SJCRH30 (cell line): ENCODE results near the gene NTHL1. TPM values are rescaled to one million over a fixed set of nuclear protein-coding genes. Genes with fewer than 3 reads are reported as not detected.

Source experiments
- DNase-seq, 2 experiments: peaks; one replicate each; pipeline ENCODE4 v3.0.0-alpha.2; 2015 to 2020
- H3K27ac ChIP-seq: fragments of 250-450 bp; sonication (Bioruptor Pico); 2 replicates; pipeline ENCODE4 v1.5.1; 2020; ENCODE audit warnings: mild to moderate bottlenecking, moderate library complexity
- H3K27me3 ChIP-seq: fragments of 250-450 bp; sonication (Bioruptor Pico); 2 replicates; pipeline ENCODE4 v1.5.1; 2020; ENCODE audit warnings: mild to moderate bottlenecking, moderate library complexity
- H3K36me3 ChIP-seq: fragments of 250-450 bp; sonication (Bioruptor Pico); 2 replicates; pipeline ENCODE4 v1.5.1; 2020; ENCODE audit warnings: mild to moderate bottlenecking, moderate library complexity
- H3K4me1 ChIP-seq: fragments of 250-450 bp; sonication (Bioruptor Pico); 2 replicates; pipeline ENCODE4 v1.5.1; 2020; ENCODE audit warnings: mild to moderate bottlenecking, moderate library complexity
- H3K4me3 ChIP-seq: fragments of 250-450 bp; sonication (Bioruptor Pico); 2 replicates; pipeline ENCODE4 v1.5.1; 2020; ENCODE audit warnings: mild to moderate bottlenecking, moderate library complexity
- H3K9me3 ChIP-seq: fragments of 250-450 bp; sonication (Bioruptor Pico); replicated peaks from 2 replicates; pipeline ENCODE4 v1.5.1; 2020; ENCODE audit warnings: mild to moderate bottlenecking, moderate library complexity
- total RNA-seq: library from RNA; depleted of rRNA; stranded (reverse); fragments of >200 nt; shearing (Covaris generic); gene quantifications from 2 replicates; pipeline ENCODE4 v1.2.3, GENCODE V29; 2014

Gene NTHL1
- total RNA-seq, 1 experiment from 2014 or later = 16.6 TPM

DNA sequence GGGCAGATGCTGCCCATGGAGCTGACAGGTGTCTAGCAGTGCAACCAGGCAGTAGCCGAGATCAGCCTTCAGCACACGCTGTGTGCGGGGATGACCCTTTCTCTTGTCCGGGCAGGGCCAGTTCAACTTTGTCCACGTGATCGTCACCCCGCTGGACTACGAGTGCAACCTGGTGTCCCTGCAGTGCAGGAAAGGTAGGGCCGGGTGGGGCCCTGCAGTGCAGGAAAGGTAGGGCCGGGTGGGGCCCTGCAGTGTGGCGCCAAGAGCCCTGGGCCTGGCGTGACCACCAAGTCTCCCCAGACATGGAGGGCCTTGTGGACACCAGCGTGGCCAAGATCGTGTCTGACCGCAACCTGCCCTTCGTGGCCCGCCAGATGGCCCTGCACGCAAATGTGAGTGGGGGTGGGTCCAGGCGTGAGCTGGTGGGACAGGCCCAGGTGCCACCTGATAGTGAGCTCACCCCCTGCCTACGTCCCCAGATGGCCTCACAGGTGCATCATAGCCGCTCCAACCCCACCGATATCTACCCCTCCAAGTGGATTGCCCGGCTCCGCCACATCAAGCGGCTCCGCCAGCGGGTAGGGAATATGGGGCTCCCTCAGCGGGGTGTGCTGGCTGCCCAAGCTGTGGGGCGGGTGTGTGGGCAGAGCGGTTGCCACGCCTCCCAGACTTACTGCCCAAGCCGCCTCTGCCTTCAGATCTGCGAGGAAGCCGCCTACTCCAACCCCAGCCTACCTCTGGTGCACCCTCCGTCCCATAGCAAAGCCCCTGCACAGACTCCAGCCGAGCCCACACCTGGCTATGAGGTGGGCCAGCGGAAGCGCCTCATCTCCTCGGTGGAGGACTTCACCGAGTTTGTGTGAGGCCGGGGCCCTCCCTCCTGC, 40.4 kb upstream of the NTHL1 start:
- Histone ChIP-seq H3K27ac (no peak overlapping the region), H3K36me3 (peaks cover 34% of the 10 kb centered on the region), H3K4me1 (no peaks in the 10 kb centered on the region), H3K27me3 (no peaks in the 10 kb centered on the region), H3K9me3 (no peaks in the 10 kb centered on the region), H3K4me3 (no peak overlapping the region)
- no peak for DNase-seq

DNA sequence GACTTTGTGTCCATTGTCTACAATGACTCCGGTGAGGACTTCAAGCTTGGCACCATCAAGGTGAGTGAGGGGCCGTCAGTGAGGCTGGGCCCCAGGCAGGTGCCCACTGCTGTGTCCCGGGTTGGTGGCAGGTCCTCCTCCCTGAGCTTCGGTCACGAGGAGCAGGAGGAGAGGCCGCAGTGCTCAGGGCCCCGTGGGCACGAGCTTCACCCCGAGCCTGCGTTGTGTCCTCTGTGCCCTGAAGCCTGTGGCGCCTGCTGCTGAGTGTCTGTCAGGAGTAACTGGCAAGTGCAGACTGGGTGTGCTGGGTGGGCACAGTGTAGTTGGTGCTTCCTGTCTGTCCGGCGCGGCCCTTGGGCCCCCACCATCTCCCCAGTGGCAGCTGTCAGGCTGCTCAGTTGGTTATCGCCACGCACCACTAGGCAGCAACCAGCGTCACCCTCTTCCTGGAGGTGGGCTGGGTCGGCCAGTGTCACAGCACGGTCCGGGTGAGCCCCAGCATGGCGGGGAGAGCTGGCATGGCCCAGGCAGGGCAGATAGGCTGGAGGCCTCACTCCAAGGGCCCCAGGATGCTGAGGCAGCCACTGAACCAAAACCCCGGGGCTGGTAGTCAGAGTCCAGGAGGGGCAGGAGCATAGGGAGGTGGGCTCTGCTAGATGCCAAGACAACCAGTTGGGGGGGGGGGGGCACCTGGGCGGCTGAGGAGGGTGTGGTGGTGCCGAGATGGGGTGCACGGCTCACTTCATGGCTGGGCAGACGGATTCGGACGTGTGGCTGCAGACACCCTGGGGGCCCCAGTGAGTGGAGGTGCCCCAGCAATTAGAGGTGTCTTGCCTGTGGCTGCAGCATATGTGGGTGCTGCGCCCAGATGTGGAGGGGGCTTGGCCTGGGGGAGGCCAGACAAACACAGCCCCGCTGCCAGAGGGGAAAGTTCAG, 39.4 kb upstream of the NTHL1 start:
- Histone ChIP-seq H3K27ac (no peak overlapping the region), H3K9me3 (no peaks in the 10 kb centered on the region), H3K27me3 (no peaks in the 10 kb centered on the region), H3K4me1 (no peaks in the 10 kb centered on the region), H3K4me3 (no peak overlapping the region), H3K36me3 (peaks cover 28% of the 10 kb centered on the region)
- no peak for DNase-seq

DNA sequence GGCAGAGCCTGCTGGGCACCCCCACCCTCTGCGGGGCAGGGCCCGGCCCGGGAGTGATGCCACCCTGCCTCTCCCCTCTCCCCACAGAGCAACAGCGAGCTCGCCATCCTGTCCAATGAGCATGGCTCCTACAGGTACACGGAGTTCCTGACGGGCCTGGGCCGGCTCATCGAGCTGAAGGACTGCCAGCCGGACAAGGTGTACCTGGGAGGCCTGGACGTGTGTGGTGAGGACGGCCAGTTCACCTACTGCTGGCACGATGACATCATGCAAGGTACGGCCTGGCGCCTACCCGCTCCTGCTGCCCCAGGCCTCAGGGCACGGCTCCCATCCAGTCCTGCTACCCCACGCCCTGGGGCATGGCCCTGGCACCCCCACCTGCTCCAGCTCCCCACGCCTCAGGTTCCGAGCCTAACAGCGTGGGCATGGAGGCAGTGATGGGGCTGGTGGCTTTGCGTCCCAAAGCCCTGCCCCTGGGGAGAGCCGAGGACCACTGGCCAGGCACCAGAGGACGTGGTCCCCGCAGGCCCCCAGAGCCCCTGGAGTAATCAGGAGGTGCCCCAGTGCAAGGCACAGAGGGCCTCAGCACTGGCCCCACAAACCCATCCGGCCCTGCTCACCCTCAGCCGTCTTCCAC, 38.6 kb upstream of the NTHL1 start:
- Histone ChIP-seq H3K4me3 (no peak overlapping the region), H3K27ac (no peak overlapping the region), H3K4me1 (no peaks in the 10 kb centered on the region), H3K36me3 (peaks cover 24% of the 10 kb centered on the region), H3K27me3 (no peaks in the 10 kb centered on the region), H3K9me3 (no peaks in the 10 kb centered on the region)
- no peak for DNase-seq

DNA sequence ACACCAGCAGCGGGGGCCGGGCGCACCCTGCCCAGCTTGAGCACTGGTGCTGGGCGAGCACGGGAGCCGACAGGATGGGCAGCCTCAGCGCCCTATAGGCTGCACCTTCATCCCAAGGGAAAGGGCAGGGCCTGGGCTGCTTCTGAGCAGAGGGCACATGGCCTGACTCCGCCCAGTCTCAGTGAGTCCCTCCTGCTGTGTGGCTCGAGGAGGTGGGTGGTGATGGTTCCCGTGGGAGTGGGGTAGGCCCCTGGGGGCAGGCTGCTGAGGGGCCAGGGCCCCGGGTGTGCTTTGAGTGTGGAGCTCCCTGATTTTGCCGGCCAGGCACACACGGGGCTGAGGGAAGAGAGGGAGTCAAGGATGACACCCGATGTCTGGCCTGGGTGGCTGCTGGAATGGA, 38.0 kb upstream of the NTHL1 start:
- Histone ChIP-seq H3K4me1 (no peaks in the 10 kb centered on the region), H3K4me3 (no peak overlapping the region), H3K27me3 (no peaks in the 10 kb centered on the region), H3K36me3 (peaks cover 24% of the 10 kb centered on the region), H3K9me3 (no peaks in the 10 kb centered on the region), H3K27ac (no peak overlapping the region)
- no peak for DNase-seq

DNA sequence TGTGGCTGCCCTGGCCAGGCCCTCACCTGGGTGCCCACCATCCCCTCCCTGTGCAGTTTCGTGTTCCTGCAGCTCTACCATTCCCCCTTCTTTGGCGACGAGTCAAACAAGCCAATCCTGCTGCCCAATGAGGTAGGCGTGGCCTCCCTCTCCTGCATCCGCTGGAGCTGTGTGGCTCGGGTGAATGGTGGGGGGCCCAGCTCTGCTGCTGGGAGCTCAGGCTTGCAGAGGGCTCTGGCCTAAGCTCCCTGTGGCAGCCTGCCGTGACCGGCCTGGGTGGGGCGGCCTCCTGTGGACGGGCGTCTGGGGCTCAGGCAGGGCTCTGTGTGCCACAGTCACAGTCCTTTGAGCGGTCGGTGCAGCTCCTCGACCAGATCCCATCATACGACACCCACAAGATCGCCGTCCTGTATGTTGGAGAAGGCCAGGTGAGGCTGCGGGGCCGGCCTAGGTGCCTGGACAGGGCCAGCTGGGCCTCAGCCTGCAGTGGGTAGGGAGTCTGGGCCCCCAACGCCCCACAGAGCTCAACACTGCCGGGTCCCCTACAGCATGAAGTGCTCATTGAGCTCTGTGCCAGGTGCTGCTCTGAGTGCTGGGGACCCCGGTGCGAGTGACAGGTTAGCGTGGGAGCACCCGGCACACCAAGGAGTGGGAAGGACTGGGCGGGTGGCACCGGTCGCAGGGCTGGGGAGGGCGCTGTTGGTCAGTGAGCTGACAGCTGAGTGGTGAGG, 37.4 kb upstream of the NTHL1 start:
- Histone ChIP-seq H3K36me3 (peaks cover 18% of the 10 kb centered on the region), H3K27ac (no peak overlapping the region), H3K9me3 (no peaks in the 10 kb centered on the region), H3K4me3 (no peak overlapping the region), H3K27me3 (no peaks in the 10 kb centered on the region), H3K4me1 (no peaks in the 10 kb centered on the region)
- no peak for DNase-seq

DNA sequence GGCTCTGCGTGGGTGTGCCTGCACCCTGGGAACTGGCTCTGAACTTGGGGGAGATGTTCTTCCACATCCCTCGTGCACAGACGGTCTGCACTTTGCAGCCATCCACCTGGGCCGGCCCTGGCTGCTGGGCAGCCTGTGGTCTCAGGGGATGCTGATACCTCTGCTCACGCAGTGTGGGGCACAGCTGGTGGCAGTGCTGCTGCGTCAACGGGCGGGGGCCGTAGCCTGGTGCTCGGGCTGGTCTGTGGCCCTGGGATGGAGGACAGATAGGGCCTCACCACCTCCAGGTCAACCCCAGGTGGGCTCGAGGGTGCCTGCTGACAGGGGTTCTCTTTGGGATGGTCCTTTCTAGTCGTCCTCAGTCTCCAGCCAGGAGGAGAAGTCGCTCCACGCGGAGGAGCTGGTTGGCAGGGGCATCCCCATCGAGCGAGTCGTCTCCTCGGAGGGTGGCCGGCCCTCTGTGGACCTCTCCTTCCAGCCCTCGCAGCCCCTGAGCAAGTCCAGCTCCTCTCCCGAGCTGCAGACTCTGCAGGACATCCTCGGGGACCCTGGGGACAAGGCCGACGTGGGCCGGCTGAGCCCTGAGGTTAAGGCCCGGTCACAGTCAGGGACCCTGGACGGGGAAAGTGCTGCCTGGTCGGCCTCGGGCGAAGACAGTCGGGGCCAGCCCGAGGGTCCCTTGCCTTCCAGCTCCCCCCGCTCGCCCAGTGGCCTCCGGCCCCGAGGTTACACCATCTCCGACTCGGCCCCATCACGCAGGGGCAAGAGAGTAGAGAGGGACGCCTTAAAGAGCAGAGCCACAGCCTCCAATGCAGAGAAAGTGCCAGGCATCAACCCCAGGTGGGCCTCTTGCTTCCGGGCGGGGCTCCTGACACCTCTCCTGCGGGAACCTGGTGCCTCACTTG, 36.5 kb upstream of the NTHL1 start:
- H3K36me3 ChIP-seq = peaks cover 15% of the 10 kb centered on the region
- no peaks in the 10 kb centered on the region for H3K27me3 ChIP-seq
- no peaks in the 10 kb centered on the region for H3K9me3 ChIP-seq
- DNase-seq = no peak
- no peak overlapping the region for H3K4me3 ChIP-seq
- no peaks in the 10 kb centered on the region for H3K4me1 ChIP-seq
- H3K27ac ChIP-seq = no peak overlapping the region

DNA sequence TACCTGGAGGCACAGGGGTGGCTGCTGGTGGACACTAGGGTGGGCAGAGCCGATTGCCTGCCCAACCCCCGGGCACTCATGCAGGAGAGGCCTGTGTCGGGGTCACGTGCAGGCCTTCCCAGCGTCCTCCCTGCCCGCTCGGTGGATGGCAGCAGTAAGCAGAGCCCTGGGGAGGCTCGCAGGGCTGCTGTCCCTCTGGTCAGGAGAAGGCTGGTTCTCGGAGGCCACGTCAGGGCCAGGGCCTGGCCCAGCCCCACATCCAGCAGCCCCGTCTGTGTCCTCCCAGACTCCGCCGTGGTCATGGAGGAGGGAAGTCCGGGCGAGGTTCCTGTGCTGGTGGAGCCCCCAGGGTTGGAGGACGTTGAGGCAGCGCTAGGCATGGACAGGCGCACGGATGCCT, 35.8 kb upstream of the NTHL1 start:
- Histone ChIP-seq H3K36me3 (peaks cover 13% of the 10 kb centered on the region), H3K4me3 (no peak overlapping the region), H3K27ac (no peak overlapping the region), H3K27me3 (no peaks in the 10 kb centered on the region), H3K9me3 (no peaks in the 10 kb centered on the region), H3K4me1 (no peaks in the 10 kb centered on the region)
- no peak for DNase-seq

DNA sequence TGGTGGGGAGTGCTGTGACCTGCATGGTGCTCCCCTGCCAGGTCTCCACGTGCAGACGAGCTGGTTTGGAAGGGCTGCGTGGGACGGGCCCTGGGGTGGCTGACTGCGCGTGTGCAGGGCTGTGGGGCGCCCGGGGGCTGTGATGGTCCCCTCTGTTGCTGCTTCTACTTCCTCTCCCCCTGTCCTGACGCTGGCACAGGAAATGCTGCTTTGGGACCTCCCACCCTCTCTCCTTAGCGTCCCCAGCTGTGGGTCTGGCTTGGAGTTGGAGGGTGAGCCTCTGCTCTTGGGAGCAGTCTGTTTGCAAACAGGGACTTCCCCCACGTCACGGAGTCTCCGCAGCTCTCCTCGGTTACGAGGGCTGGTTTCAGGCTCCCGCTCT, 35.3 kb upstream of the NTHL1 start:
- no peak for DNase-seq
- no peaks in the 10 kb centered on the region for H3K4me1 ChIP-seq
- H3K27ac ChIP-seq = no peak overlapping the region
- no peak overlapping the region for H3K4me3 ChIP-seq
- peaks cover 9% of the 10 kb centered on the region for H3K36me3 ChIP-seq
- no peaks in the 10 kb centered on the region for H3K27me3 ChIP-seq
- no peaks in the 10 kb centered on the region for H3K9me3 ChIP-seq

DNA sequence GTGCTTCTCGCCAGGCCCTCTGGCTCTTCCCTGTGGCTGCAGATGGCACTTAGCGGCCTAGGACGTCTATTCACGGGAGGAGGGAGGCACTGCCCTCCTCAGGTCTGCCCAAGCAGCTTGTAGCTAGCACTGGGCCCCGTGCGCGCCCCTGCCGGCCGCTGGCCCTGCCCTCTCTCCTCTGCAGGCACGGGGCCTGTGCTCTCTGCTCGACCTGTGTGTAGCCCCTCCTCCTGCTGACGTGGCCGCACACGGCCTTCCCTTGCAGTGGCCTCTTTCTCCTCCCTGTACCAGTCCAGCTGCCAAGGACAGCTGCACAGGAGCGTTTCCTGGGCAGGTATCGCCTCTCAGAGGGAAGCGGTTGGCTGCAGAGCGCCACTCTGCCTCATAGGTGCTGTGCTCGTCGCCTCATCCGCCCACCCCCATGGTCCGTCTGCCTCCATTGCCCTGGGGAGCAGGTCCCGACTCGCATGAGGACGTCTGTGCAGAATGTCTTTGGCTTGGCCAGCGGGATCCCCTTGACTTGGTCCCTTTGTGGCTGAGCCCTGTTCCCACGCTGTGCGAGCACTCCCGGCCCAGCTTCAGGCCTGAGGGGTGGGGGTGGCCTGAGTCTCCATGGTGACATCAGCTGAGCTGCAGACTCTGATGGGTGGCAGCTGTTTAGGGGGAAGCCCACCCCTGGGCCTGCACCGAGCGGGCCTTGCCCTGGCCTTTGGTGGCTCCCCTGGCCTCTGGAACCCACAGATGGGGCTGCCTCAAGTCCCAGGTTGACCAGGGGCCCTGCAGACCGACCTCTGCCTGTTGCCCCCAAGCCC, 34.7 kb upstream of the NTHL1 start:
- Histone ChIP-seq H3K27ac (no peak overlapping the region), H3K27me3 (no peaks in the 10 kb centered on the region), H3K36me3 (peaks cover 3% of the 10 kb centered on the region), H3K9me3 (no peaks in the 10 kb centered on the region), H3K4me3 (no peak overlapping the region), H3K4me1 (no peaks in the 10 kb centered on the region)
- DNase-seq = no peak

DNA sequence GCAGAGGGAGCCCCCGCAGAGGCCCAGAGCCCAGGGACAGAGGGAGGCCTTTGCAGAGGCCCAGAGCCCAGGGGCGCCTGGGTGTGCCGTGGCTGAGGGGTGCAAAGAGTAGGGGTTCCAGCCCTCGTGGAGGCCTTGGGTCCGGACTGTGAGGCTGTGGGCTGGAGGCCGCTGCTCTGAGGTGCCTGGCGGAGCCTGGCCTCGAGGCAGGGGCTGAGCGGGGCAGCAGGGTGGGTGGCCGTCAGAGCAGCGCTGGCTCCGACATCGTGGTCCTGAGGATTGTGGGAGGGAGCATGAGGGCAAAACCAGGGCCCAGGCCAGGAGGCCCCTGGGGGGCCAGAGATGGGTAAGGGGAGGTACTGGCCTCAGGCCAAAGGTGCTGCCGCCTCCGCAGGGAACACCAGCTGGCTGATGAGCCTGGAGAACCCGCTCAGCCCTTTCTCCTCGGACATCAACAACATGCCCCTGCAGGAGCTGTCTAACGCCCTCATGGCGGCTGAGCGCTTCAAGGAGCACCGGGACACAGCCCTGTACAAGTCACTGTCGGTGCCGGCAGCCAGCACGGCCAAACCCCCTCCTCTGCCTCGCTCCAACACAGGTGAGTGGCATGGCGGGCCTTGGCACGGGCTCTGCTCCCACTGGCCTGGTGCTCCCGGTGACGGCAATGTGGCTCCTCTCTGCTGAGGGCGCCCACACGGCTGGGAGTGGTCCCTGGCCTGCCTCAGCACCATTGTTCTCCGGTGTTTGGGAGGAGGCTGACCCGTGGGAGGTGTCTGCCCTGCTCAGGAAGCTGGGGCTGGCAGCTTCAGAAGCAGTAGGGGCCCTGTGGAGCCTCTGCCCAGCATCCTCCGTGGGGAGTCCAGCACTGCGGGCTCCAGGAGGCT, 33.8 kb upstream of the NTHL1 start:
- no peaks in the 10 kb centered on the region for H3K27me3 ChIP-seq
- H3K27ac ChIP-seq = no peak overlapping the region
- DNase-seq = no peak
- no peak overlapping the region for H3K4me3 ChIP-seq
- H3K4me1 ChIP-seq = no peaks in the 10 kb centered on the region
- no peaks in the 10 kb centered on the region for H3K9me3 ChIP-seq
- peaks cover 3% of the 10 kb centered on the region for H3K36me3 ChIP-seq

DNA sequence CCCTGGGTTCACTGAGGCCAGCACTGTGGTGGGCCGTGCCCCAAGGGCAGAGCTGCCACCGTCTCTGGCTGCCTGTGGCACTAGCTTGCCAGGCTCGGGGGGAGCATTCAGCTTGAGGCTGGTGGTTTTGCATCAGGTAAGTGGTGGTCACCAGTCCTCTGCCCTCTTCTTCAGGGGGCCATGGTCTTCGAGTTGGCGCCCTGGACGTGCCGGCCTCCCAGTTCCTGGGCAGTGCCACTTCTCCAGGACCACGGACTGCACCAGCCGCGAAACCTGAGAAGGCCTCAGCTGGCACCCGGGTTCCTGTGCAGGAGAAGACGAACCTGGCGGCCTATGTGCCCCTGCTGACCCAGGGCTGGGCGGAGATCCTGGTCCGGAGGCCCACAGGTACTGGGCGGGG, 32.4 kb upstream of the NTHL1 start:
- Histone ChIP-seq H3K9me3 (no peaks in the 10 kb centered on the region), H3K27me3 (no peaks in the 10 kb centered on the region), H3K4me1 (no peaks in the 10 kb centered on the region), H3K4me3 (no peak overlapping the region), H3K36me3 (peaks cover under 1% of the 10 kb centered on the region; the same call in 1 of the 2 replicates), H3K27ac (no peak overlapping the region)
- no peak for DNase-seq

DNA sequence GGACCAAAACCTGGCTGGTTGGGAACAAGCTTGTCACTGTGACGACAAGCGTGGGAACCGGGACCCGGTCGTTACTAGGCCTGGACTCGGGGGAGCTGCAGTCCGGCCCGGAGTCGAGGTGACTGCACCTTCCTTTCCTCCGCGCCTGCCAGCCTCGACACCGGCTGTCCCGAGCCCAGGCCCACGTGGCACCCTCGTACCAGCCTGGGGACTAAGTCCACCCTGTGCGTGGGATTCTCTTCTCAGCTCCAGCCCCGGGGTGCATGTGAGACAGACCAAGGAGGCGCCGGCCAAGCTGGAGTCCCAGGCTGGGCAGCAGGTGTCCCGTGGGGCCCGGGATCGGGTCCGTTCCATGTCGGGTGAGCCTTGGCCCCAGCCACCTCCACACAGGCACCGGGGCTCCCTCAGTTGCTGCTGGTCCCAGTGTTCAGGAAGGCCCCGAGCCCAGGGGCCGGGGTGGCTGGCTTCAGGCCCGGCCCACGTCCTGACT, 31.7 kb upstream of the NTHL1 start:
- H3K9me3 ChIP-seq = no peaks in the 10 kb centered on the region
- no peaks in the 10 kb centered on the region for H3K36me3 ChIP-seq
- no peak for DNase-seq
- H3K27me3 ChIP-seq = no peaks in the 10 kb centered on the region
- no peak overlapping the region for H3K4me3 ChIP-seq
- no peak overlapping the region for H3K27ac ChIP-seq
- no peaks in the 10 kb centered on the region for H3K4me1 ChIP-seq
